Measurements from ENCODE around the gene GTF2IRD1.
"Not testable (repeated sequence)": the region's sequence is repeated elsewhere in the genome, so short reads cannot be mapped to it uniquely, and the experiment has no call there.

The GTF2IRD1 gene

GRCh38 chr7:74503061-74503460 lies 49.4 kb downstream of the GTF2IRD1 start:
- no peaks in the 10 kb centered on the region for H3K9me3 ChIP-seq (ENCODE audit: severe bottlenecking)
- H3K27ac ChIP-seq, result no peak overlapping the region
- no peak for DNase-seq
- TF ChIP-seq CTCF (IDR thresholded peaks at IDR 0.05; ENCODE audit: low read depth, low read length), result no peak
- peaks cover 42% of the 10 kb centered on the region for H3K36me3 ChIP-seq
- H3K4me3 ChIP-seq (ENCODE audit: low read depth, low read length), result no peak overlapping the region
- no peaks in the 10 kb centered on the region for H3K27me3 ChIP-seq (ENCODE audit: insufficient read depth, low read depth, severe bottlenecking)

DNA sequence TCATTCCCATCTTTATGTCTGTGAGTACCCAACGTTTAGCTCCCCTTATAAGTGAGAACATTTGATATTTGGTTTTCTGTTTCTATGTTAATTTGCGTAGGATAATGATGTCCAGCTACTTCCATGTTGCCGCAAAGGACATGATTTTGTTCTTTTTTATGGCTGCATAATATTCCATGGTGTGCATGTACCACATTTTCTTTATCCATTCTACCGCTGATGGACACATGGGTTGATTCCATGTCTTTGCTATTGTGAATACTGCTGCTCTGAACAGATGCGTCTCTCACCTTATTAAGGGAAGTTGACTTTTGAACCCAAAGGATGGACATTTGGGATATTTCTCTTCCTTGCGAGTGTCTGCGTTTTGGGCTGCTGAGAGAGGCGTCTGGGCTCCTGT lies 50.2 kb downstream of the GTF2IRD1 start:
- no peak for DNase-seq
- Histone ChIP-seq H3K4me3 (ENCODE audit: low read depth, low read length) (no peak overlapping the region), H3K27ac (no peak overlapping the region), H3K36me3 (peaks cover 46% of the 10 kb centered on the region), H3K9me3 (ENCODE audit: severe bottlenecking) (no peaks in the 10 kb centered on the region), H3K27me3 (ENCODE audit: insufficient read depth, low read depth, severe bottlenecking) (no peaks in the 10 kb centered on the region)
- no peak for TF ChIP-seq CTCF (IDR thresholded peaks at IDR 0.05; ENCODE audit: low read depth, low read length)

GRCh38 chr7:74505471-74506324 lies 52.0 kb downstream of the GTF2IRD1 start:
- Histone ChIP-seq H3K27me3 (ENCODE audit: insufficient read depth, low read depth, severe bottlenecking) (no peaks in the 10 kb centered on the region), H3K9me3 (ENCODE audit: severe bottlenecking) (no peaks in the 10 kb centered on the region), H3K4me3 (ENCODE audit: low read depth, low read length) (no peak overlapping the region), H3K27ac (peak overlapping the region; percentile 48), H3K36me3 (peaks cover 56% of the 10 kb centered on the region)
- no peak for TF ChIP-seq CTCF (IDR thresholded peaks at IDR 0.05; ENCODE audit: low read depth, low read length)
- peak; percentile 60 for DNase-seq

GRCh38 chr7:74506325-74506724 lies 52.6 kb downstream of the GTF2IRD1 start:
- no peak overlapping the region for H3K27ac ChIP-seq
- H3K27me3 ChIP-seq (ENCODE audit: insufficient read depth, low read depth, severe bottlenecking), result no peaks in the 10 kb centered on the region
- DNase-seq, result no peak
- H3K36me3 ChIP-seq, result peaks cover 62% of the 10 kb centered on the region
- H3K4me3 ChIP-seq (ENCODE audit: low read depth, low read length), result no peak overlapping the region
- no peaks in the 10 kb centered on the region for H3K9me3 ChIP-seq (ENCODE audit: severe bottlenecking)
- no peak for TF ChIP-seq CTCF (IDR thresholded peaks at IDR 0.05; ENCODE audit: low read depth, low read length)

DNA sequence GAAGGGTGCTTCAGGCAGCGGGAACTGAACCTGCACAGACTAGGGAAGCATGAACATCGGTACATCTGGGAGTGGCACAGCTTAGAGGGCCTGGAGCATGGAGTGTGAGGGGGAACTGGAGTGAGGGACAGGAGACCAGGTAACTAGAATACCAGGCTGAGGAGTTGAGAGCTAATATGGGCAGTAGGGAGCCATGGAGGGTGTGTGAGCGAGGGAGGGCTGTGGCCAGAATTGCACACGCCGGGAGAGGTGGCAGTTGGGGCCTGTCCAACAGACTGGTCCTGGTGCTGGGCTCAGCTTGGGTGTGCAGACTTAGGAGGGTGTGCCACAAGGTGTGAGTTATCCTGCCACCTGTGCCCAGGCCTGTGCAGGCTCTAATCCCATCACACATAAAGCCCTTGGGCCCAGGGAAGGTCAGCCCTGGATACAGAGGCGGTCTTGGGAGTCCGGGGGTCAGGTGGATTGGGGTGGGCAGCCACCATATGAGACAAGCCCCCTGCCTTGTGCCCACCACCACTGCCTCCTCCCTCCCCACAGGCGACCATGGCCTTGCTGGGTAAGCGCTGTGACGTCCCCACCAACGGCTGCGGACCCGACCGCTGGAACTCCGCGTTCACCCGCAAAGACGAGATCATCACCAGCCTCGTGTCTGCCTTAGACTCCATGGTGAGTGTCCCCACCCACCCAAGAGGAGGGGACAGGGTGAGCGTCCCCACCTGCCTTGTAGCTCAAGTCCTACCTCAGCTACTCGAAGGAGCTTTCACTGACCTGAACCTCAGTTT lies 54.0 kb downstream of the GTF2IRD1 start:
- DNase-seq, result no peak
- Histone ChIP-seq H3K36me3 (peaks cover 76% of the 10 kb centered on the region), H3K27ac (no peak overlapping the region), H3K27me3 (ENCODE audit: insufficient read depth, low read depth, severe bottlenecking) (no peaks in the 10 kb centered on the region), H3K4me3 (ENCODE audit: low read depth, low read length) (no peak overlapping the region), H3K9me3 (ENCODE audit: severe bottlenecking) (no peaks in the 10 kb centered on the region)
- no peak for TF ChIP-seq CTCF (IDR thresholded peaks at IDR 0.05; ENCODE audit: low read depth, low read length)

DNA sequence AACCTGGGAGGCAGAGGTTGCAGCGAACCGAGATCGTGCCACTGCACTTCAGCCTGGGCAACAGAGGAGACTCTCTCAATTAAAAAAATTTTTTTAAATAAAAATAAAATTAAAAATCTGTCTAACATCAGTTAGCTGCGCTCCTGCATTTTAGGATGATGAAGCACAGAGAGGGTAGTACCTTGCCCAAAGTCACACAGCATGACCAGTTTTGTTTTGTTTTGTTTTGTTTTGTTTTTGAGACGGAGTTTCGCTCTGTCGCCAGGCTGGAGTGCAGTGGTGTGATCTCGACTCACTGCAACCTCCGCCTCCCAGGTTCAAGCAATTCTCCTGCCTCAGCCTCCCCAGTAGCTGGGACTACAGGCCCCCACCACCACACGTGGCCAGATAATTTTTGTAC lies 55.7 kb downstream of the GTF2IRD1 start:
- not testable (repeated sequence) for H3K9me3 ChIP-seq (ENCODE audit: severe bottlenecking)

More for the DNA sequence above, 55.7 kb downstream of the GTF2IRD1 start:
- DNase-seq; H3K4me3 ChIP-seq (ENCODE audit: low read depth, low read length); H3K27ac ChIP-seq; H3K27me3 ChIP-seq (ENCODE audit: insufficient read depth, low read depth, severe bottlenecking): not testable (repeated sequence)
- H3K36me3 ChIP-seq, result peaks cover 82% of the 10 kb centered on the region

Data from WERI-Rb-1 (cell line).